Heart right ventricle (tissue), 16 donors: ENCODE measurements around the gene SCTR. TPM values are rescaled to one million over a fixed set of nuclear protein-coding genes. Genes with fewer than 3 reads are reported as not detected.

Experiments
- ATAC-seq, 8 donors: fragments of 200-7000 bp; cut with Tn5 transposase; one replicate each; pipeline ENCODE4 v1.9.1; 2020; ENCODE audit warnings: mild to moderate bottlenecking in 8 of 8, moderate library complexity in 8 of 8, moderate number of reproducible peaks in 1 of 8
- DNase-seq, 2 donors: peaks; one replicate each; pipeline ENCODE4 v3.0.0-alpha.2; 2020
- H3K27ac ChIP-seq, 10 donors: fragments of 200-600 bp; sonication (generic) in 2 of 10; one replicate each; pipeline versions ENCODE4 v1.5.0 to v1.8.0; 2020 to 2022; ENCODE audit warnings: mild to moderate bottlenecking in 3 of 10
- H3K27me3 ChIP-seq, 7 donors: fragments of 200-600 bp; one replicate each; pipeline ENCODE4 v1.8.0; 2021 to 2022; ENCODE audit warnings: mild to moderate bottlenecking in 2 of 7
- H3K36me3 ChIP-seq, 9 donors: fragments of 200-600 bp; sonication (generic) in 1 of 9; one replicate each; pipeline versions ENCODE4 v1.5.0 to v1.8.0; 2020 to 2022; ENCODE audit warnings: mild to moderate bottlenecking in 2 of 9
- H3K4me1 ChIP-seq, 9 donors: fragments of 200-600 bp; sonication (generic) in 1 of 9; one replicate each; pipeline versions ENCODE4 v1.5.0 to v1.8.0; 2020 to 2022; ENCODE audit warnings: mild to moderate bottlenecking in 4 of 9
- H3K4me3 ChIP-seq, 10 donors: fragments of 200-600 bp; sonication (generic) in 2 of 10; one replicate each; pipeline versions ENCODE4 v1.5.0 to v1.8.0; 2020 to 2022; ENCODE audit warnings: mild to moderate bottlenecking in 7 of 10, moderate library complexity in 2 of 10
- H3K9me3 ChIP-seq, 11 donors: fragments of 200-600 bp in 10 of 11; sonication (generic) in 2 of 11; one replicate each; pipeline versions ENCODE4 v1.5.0 to v1.8.0; 2013 to 2022; ENCODE audit warnings: mild to moderate bottlenecking in 2 of 11, control low read depth in 1 of 11, moderate library complexity in 1 of 11
- WGBS, 2 donors: extraction: QIAGEN DNeasy Blood & Tissue Kit; methylation state at CpG; one replicate each; pipeline ENCODE4 v1.1.7; 2013; ENCODE audit warnings: inconsistent platforms in 1 of 2; 5-methylcytosine and 5-hydroxymethylcytosine counted together
- intact Hi-C, 10 donors: fragments of 100-400 bp; cut with DNase I; formaldehyde crosslinking; loops; one replicate each; pipeline versions ENCODE4 v1.11.1 to v1.14.2; 2022
- polyA plus RNA-seq, 2 donors: library from polyadenylated mRNA; stranded (reverse); fragments of 200-250 nt; gene quantifications; one replicate each; pipeline ENCODE4 v1.2.3, GENCODE V29; 2013
- total RNA-seq, 10 donors: library from RNA; stranded (reverse); fragmentation: NEBNext Ultra II Directional in 3 of 10; extraction: Animal tissue kit (Norgen Biotek cat#: 25700) in 3 of 10; gene quantifications; one replicate each; pipeline versions ENCODE4 v1.2.1 to v1.2.4, GENCODE V29; 2021 to 2023
- TF ChIP-seq, protein P1 (sequence below), 9 donors: fragments of 200-600 bp; sonication (generic) in 2 of 9; IDR thresholded peaks; one replicate each; pipeline versions ENCODE4 v1.5.0 to v1.8.0; 2021 to 2022; ENCODE audit warnings: antibody characterized with exemption in 9 of 9, mild to moderate bottlenecking in 5 of 9, moderate library complexity in 1 of 9
- donor health status: Arrhythmogenic right ventricular cardiomyopathy.
- donor health status: ischemic (EF 13 %, LVEDD 7.1; RV severe dilation, severe dysfunction).
- donor health status: healthy with polysubstance abuse.
- donor health status: DM: no; HTN: yes; CAD: no.
- donor health status: DM: no; HTN: no; CAD: no.
- donor health status: ischemic (EF 25% LVEDD 6.9; RV normal size, moderate dysfunction).
- donor health status: ischemic (EF 25% LVEDD 5.7; RV mildly dilated, moderate dysfunction).
- donor health status: healthy.
- donor health status: DM: yes; HTN: yes; CAD: no.
- donor health status: Ischemic cardiomyopathy.
- donor health status: ischemic (EF 35%, LVEDD 5.7; RV mildly dilated, moderate dysfunction).
- donor health status: nonischemic (EF 11% LVEDD 7.7; RV severe dilation, severe dysfunction).
- donor health status: DM: yes; HTN: yes; CAD: no.
- donor health status: PGD.
- donor health status: ischemic (EF 29% LVEDD 5.4; RV normal size, mild dysfunction).
- donor health status: nonischemic (EF 23%, LVEDD 6.1; RV moderate dilation, normal function).

Gene SCTR
- total and polyA plus RNA-seq, 12 donors, result 0.10 to 1.4 (median 0.57) TPM; not detected in 2

GRCh38 chr2:119455066-119455718, 69.1 kb downstream of the SCTR start:
- Histone ChIP-seq H3K4me1 (no peaks in the 10 kb centered on the region), H3K27ac (no peak overlapping the region), H3K36me3 (no peaks in the 10 kb centered on the region), H3K9me3 (peaks cover 0 to 5% (median 0%) of the 10 kb centered on the region in 11 donors), H3K4me3 (no peak overlapping the region), H3K27me3 (peaks cover 0 to 6% (median 0%) of the 10 kb centered on the region in 7 donors)
- 33 to 44% methylated on average over 13 of the region's 13 CpGs for WGBS, 2 donors
- no peak for DNase-seq
- ATAC-seq, result peak in 1 of 8 donors; percentile 42
- TF ChIP-seq, protein P1, sequence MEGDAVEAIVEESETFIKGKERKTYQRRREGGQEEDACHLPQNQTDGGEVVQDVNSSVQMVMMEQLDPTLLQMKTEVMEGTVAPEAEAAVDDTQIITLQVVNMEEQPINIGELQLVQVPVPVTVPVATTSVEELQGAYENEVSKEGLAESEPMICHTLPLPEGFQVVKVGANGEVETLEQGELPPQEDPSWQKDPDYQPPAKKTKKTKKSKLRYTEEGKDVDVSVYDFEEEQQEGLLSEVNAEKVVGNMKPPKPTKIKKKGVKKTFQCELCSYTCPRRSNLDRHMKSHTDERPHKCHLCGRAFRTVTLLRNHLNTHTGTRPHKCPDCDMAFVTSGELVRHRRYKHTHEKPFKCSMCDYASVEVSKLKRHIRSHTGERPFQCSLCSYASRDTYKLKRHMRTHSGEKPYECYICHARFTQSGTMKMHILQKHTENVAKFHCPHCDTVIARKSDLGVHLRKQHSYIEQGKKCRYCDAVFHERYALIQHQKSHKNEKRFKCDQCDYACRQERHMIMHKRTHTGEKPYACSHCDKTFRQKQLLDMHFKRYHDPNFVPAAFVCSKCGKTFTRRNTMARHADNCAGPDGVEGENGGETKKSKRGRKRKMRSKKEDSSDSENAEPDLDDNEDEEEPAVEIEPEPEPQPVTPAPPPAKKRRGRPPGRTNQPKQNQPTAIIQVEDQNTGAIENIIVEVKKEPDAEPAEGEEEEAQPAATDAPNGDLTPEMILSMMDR (IDR thresholded peaks at IDR 0.05), result no peak
- intact Hi-C loops, result no loop called here

DNA sequence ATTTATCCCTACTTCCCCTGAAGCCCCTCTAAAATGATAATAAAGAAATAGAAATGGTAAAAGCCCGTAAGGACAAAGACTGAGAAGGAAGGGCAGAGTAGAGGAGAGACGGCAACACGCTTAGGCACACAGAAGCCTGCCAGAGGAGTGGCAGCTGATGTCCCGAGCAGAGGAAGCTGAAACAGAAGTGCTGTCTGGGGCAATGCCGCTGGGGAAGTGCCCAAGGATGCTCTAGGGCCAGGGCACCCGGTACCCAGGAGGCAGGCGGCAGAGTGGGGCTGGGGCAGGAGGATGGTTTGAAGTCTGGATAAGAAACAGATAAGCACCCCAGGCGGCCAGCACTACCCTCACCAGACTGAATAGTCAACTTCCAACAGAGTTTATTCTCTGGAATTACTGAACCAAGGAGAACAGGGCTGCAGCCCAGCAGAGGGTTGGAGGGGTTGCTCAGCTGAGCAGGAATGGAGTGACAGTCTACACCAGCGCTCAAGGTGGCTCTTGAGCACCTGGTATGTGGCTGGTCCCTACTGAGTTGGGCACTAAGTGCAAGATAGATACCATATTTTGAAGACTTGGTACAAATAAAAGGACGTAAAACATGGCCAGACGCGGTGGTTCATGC, 70.2 kb downstream of the SCTR start:
- no peaks in the 10 kb centered on the region for H3K36me3 ChIP-seq
- 74 to 87% methylated on average over 12 of the region's 12 CpGs for WGBS, 2 donors
- no peaks in the 10 kb centered on the region for H3K4me1 ChIP-seq
- H3K27ac ChIP-seq, result no peak overlapping the region
- no peak for ATAC-seq
- H3K27me3 ChIP-seq, result peaks cover 0 to 8% (median 0%) of the 10 kb centered on the region in 7 donors
- TF ChIP-seq, protein P1 (IDR thresholded peaks at IDR 0.05), result no peak
- H3K4me3 ChIP-seq, result no peak overlapping the region
- DNase-seq, result no peak
- peaks cover 0 to 5% (median 0%) of the 10 kb centered on the region in 11 donors for H3K9me3 ChIP-seq
- intact Hi-C loops, result no loop called here

GRCh38 chr2:119451336-119452050, 72.8 kb downstream of the SCTR start:
- no peaks in the 10 kb centered on the region for H3K36me3 ChIP-seq
- H3K27me3 ChIP-seq, result peaks cover 0 to 28% (median 6%) of the 10 kb centered on the region in 7 donors
- ATAC-seq (no peak), DNase-seq (no peak)
- no peak overlapping the region for H3K27ac ChIP-seq
- TF ChIP-seq, protein P1 (IDR thresholded peaks at IDR 0.05), result no peak
- H3K4me1 ChIP-seq, result no peaks in the 10 kb centered on the region
- WGBS, 2 donors, result 92 to 98% methylated on average over 9 of the region's 9 CpGs
- H3K4me3 ChIP-seq, result no peak overlapping the region
- intact Hi-C loops, result no loop called here
- peaks cover 0 to 5% (median 0%) of the 10 kb centered on the region in 11 donors for H3K9me3 ChIP-seq

DNA sequence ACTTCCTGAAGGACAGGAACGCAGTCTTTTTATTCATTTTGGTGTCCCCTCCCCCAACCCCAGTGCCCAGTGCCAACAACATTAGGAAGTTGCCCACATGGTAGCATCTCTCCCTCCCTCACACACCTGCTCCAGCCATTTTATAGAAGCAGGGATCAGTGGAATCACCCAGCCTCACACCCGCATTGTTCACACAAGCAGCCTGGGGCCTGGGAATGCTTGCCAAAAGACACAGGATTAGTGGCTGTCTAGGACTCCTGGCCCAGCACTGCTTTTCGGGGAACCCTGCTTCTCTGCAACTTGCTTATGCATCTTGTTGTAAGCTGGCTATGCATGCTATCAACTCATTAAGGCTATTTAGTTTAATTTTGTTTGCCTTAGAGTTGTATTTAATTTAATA, 74.8 kb downstream of the SCTR start:
- peaks cover 0 to 27% (median 8%) of the 10 kb centered on the region in 7 donors for H3K27me3 ChIP-seq

More for the DNA sequence above, 74.8 kb downstream of the SCTR start:
- DNase-seq (no peak), ATAC-seq (no peak)
- Histone ChIP-seq H3K9me3 (no peaks in the 10 kb centered on the region), H3K27ac (no peak overlapping the region), H3K4me3 (no peak overlapping the region), H3K4me1 (no peaks in the 10 kb centered on the region), H3K36me3 (no peaks in the 10 kb centered on the region)
- TF ChIP-seq, protein P1 (IDR thresholded peaks at IDR 0.05), result no peak
- WGBS, 2 donors, result 77 to 81% methylated on average over 3 of the region's 3 CpGs
- intact Hi-C loops, result no loop called here
